Measurements from ENCODE around the gene JCAD. TPM values are rescaled to one million over a fixed set of nuclear protein-coding genes. Genes with fewer than 3 reads are reported as not detected.

JCAD gene
- total RNA-seq, 2 experiments from 2014 or later = not detected

DNA sequence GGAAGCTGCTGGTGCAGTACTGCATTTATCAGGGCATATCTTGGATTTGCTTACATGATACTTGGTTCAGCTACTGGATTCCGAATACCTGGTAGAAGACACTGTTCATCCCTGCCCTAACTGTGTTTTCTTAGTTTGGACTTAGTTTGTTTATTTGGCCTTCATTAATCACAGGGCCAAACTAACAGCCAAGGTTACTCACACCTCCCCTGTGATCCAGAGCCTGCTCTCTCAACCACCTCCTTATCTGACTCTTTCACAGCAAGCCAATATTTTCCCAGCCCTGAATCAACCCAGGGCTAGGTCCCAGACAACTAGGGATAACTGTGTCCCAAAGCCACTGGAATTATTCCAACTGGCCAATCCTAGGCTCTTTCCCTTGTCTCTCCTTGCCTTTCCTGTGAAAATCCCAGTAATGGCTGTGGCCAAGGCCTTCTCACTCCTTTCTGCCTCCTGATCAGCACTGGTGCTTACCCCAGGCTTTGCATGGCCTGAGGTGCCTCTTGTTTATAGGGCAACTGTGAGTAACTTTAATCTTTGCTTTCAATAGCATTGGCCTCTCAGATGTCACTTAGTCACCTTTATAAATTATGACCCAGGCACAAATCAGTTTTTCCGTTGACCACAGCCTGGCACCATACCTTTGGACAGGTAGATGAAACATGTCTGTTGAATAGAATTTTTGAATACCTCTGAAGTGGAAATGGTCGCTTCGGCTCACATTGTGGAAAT is 9.3 kb upstream of the JCAD start:
- POLR2A ChIA-PET = no interaction called here
- no peak overlapping the region for H3K27ac Mint-ChIP-seq
- peaks cover 21% of the 10 kb centered on the region for H3K27me3 Mint-ChIP-seq
- TF ChIP-seq, protein P1, sequence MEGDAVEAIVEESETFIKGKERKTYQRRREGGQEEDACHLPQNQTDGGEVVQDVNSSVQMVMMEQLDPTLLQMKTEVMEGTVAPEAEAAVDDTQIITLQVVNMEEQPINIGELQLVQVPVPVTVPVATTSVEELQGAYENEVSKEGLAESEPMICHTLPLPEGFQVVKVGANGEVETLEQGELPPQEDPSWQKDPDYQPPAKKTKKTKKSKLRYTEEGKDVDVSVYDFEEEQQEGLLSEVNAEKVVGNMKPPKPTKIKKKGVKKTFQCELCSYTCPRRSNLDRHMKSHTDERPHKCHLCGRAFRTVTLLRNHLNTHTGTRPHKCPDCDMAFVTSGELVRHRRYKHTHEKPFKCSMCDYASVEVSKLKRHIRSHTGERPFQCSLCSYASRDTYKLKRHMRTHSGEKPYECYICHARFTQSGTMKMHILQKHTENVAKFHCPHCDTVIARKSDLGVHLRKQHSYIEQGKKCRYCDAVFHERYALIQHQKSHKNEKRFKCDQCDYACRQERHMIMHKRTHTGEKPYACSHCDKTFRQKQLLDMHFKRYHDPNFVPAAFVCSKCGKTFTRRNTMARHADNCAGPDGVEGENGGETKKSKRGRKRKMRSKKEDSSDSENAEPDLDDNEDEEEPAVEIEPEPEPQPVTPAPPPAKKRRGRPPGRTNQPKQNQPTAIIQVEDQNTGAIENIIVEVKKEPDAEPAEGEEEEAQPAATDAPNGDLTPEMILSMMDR (IDR thresholded peaks at IDR 0.05) = no peak
- intact Hi-C loops (cut with micrococcal nuclease) = no loop called here
- no peaks in the 10 kb centered on the region for H3K9me3 Mint-ChIP-seq
- no peaks in the 10 kb centered on the region for H3K4me1 Mint-ChIP-seq (ENCODE audit: low read depth)
- DNase-seq = no peak
- no peak overlapping the region for H3K4me3 Mint-ChIP-seq
- no peak for ATAC-seq
- no peaks in the 10 kb centered on the region for H3K36me3 Mint-ChIP-seq (ENCODE audit: low read depth)
- CTCF ChIA-PET = no interaction called here

DNA sequence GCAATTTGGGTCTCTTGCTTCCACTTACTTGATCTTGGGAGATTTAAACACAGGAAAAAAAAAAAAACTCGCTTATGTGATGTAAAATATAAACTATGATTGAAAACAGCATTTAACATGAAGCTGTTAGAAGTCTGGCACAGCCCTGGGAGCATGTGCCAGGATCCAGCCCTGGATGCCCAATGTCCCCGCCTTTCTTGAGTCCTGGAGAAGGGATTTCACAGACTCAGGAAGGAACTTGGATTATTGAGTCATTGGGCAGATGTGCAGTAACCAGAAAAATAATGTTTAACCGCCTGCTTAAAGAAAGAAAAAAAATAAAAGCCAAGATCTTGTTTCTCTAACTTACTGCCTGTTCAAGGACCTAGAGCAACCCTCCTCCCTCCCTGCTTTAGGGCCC is 3.7 kb upstream of the JCAD start:
- H3K9me3 Mint-ChIP-seq = no peaks in the 10 kb centered on the region
- no peak overlapping the region for H3K27ac Mint-ChIP-seq
- CTCF ChIA-PET = interaction anchor here (0.7 kb wide), 1 partner anchor 926 kb away, joined by 3 read pairs; no protein-coding TSS in a partner anchor
- POLR2A ChIA-PET = interaction anchor here (0.7 kb wide), 1 partner anchor 334 kb away, joined by 4 read pairs; no protein-coding TSS in a partner anchor
- no peaks in the 10 kb centered on the region for H3K36me3 Mint-ChIP-seq (ENCODE audit: low read depth)
- peaks cover 3% of the 10 kb centered on the region for H3K4me1 Mint-ChIP-seq (ENCODE audit: low read depth)
- intact Hi-C loops (cut with micrococcal nuclease) = no loop called here
- H3K4me3 Mint-ChIP-seq = no peak overlapping the region
- peaks cover 44% of the 10 kb centered on the region for H3K27me3 Mint-ChIP-seq
- TF ChIP-seq, protein P1 (IDR thresholded peaks at IDR 0.05) = no peak
- DNase-seq (no peak), ATAC-seq (no peak)

DNA sequence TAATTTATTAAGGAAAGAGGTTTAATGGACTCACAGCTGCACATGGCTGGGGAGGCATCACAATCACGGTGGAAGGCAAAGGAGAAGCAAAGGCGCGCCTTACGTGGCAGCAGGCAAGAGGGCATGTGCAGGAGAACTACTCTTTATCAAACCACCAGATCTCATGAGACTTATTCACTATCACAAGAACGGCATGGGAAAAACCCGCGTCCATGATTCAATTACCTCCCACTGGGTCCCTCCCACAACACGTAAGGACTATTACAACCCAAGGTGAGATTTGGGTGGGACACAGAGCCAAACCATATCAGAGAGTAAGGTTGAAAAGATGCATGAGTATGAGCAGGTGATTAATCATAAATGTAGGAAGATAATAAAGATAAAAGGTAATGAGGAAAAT is 3.2 kb upstream of the JCAD start:
- no peak for DNase-seq
- intact Hi-C loops (cut with micrococcal nuclease) = no loop called here
- Mint-ChIP-seq H3K4me1 (ENCODE audit: low read depth) (peaks cover 3% of the 10 kb centered on the region), H3K9me3 (no peaks in the 10 kb centered on the region), H3K27me3 (peaks cover 49% of the 10 kb centered on the region), H3K27ac (no peak overlapping the region), H3K4me3 (no peak overlapping the region), H3K36me3 (ENCODE audit: low read depth) (no peaks in the 10 kb centered on the region)
- TF ChIP-seq, protein P1 (IDR thresholded peaks at IDR 0.05) = no peak
- no peak for ATAC-seq
- ChIA-PET POLR2A (no interaction called here), CTCF (no interaction called here)

DNA sequence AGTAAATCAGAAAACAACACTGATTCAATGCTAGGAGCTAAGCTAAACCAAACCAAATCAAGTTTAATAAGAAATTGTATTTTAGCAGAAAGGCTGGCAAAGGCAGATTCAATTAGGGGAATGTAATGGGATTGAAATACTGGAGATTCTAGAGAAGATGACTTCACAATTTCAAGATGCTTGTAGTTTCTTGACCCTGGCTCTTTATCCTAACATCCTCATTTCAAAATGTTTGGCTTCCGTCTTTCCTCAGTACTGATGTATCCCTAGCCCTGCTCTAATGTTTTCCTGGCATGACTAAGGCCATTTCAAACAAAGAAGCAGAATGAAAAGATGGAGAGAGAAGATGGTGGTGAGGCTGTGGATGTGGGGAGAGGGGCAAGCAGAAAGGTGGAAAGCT is 2.7 kb upstream of the JCAD start:
- intact Hi-C loops (cut with micrococcal nuclease) = no loop called here
- POLR2A ChIA-PET = no interaction called here
- Mint-ChIP-seq H3K36me3 (ENCODE audit: low read depth) (no peaks in the 10 kb centered on the region), H3K9me3 (no peaks in the 10 kb centered on the region), H3K27ac (no peak overlapping the region), H3K4me3 (no peak overlapping the region), H3K27me3 (peaks cover 52% of the 10 kb centered on the region), H3K4me1 (ENCODE audit: low read depth) (peaks cover 3% of the 10 kb centered on the region)
- ATAC-seq (no peak), DNase-seq (no peak)
- CTCF ChIA-PET = no interaction called here
- TF ChIP-seq, protein P1 (IDR thresholded peaks at IDR 0.05) = no peak

DNA sequence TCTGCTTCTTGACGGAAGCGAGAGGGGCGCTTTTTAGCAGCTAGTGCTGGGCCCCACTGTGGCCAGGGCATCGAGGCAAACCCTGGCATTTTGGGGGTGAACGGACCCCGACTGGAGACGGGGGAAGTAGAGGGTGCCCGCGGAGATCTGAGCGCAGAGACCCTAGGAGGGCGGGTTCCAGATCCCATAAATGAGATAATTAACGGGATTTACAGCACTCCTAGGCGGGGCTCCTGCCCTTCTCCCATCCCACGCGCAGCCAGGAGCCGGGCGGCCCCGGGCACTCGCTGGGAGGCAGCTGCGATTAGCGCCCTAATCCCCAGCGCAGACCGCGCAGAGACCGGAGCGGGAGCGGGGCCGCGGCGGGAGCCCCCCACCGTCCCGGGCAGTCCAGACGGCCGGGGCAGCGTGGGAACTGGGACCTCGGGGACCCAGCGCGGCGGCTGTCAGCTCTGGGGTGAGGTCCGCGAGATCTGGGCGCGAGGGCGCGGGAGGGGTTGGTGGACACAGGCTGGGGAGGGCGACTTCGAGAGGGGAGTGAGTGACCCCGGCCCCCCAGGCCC is 735 bp downstream of the JCAD start:
- ATAC-seq (peak; percentile 30), DNase-seq (no peak)
- Mint-ChIP-seq H3K27ac (no peak overlapping the region), H3K4me3 (peak overlapping the region; percentile 9), H3K4me1 (ENCODE audit: low read depth) (peaks cover 3% of the 10 kb centered on the region), H3K27me3 (peaks cover 52% of the 10 kb centered on the region), H3K36me3 (ENCODE audit: low read depth) (no peaks in the 10 kb centered on the region), H3K9me3 (no peaks in the 10 kb centered on the region)
- ChIA-PET POLR2A (no interaction called here), CTCF (no interaction called here)
- intact Hi-C loops (cut with micrococcal nuclease) = no loop called here
- TF ChIP-seq, protein P1 (IDR thresholded peaks at IDR 0.05) = no peak
